Stimulated activated CD4-positive, alpha-beta T cell treated with anti-CD3 and anti-CD28 coated beads, Interleukin-12 subunit alpha, Interleukin-12 subunit beta, amount 100 ng/mL, for 4 hours (primary cell): Measurements from ENCODE around the gene FCGR3B.
"Not testable (repeated sequence)": the region's sequence is repeated elsewhere in the genome, so short reads cannot be mapped to it uniquely, and the experiment has no call there.

Experiments used
- DNase-seq: peaks from one replicate; pipeline ENCODE4 v3.0.0-alpha.2; 2020

The FCGR3B gene

GRCh38 chr1:161605024-161605423, 26.0 kb downstream of the FCGR3B start:
- DNase-seq: not testable (repeated sequence)

- not testable (repeated sequence) for DNase-seq
Observed at GRCh38 chr1:161597077-161597476, 33.9 kb downstream of the FCGR3B start.

GRCh38 chr1:161595583-161595982, 35.4 kb downstream of the FCGR3B start:
- not testable (repeated sequence) for DNase-seq

GRCh38 chr1:161595173-161595572, 35.8 kb downstream of the FCGR3B start:
- DNase-seq: not testable (repeated sequence)

- not testable (repeated sequence) for DNase-seq
Observed at GRCh38 chr1:161594269-161594984, 36.5 kb downstream of the FCGR3B start.

- not testable (repeated sequence) for DNase-seq
Observed at GRCh38 chr1:161593092-161593755, 37.8 kb downstream of the FCGR3B start.

GRCh38 chr1:161592586-161592985, 38.4 kb downstream of the FCGR3B start:
- not testable (repeated sequence) for DNase-seq

- not testable (repeated sequence) for DNase-seq
Observed at GRCh38 chr1:161589920-161590319, 41.1 kb downstream of the FCGR3B start.

GRCh38 chr1:161589365-161589764, 41.6 kb downstream of the FCGR3B start:
- DNase-seq: not testable (repeated sequence)

- not testable (repeated sequence) for DNase-seq
Observed at GRCh38 chr1:161588596-161588995, 42.4 kb downstream of the FCGR3B start.

GRCh38 chr1:161582882-161583281, 48.1 kb downstream of the FCGR3B start:
- not testable (repeated sequence) for DNase-seq

- not testable (repeated sequence) for DNase-seq
Observed at GRCh38 chr1:161580879-161581537, 50.0 kb downstream of the FCGR3B start.

- DNase-seq: not testable (repeated sequence)
Observed at GRCh38 chr1:161579856-161580507, 51.0 kb downstream of the FCGR3B start.

GRCh38 chr1:161576676-161577075, 54.3 kb downstream of the FCGR3B start:
- DNase-seq: not testable (repeated sequence)
